Trophoblast cell (in vitro differentiated cells and primary cell): ENCODE measurements around the gene TEN1.

Experiments
- DNase-seq, 2 donors: peaks; one replicate each; pipeline ENCODE4 v3.0.0-alpha.2; 2016
- H2AFZ ChIP-seq: 2 replicates; pipeline ENCODE4 v1.6.1; 2013; ENCODE audit warnings: low read length, moderate library complexity, mild to moderate bottlenecking; ENCODE audit not compliant: insufficient read depth, poor library complexity
- H2AK5ac ChIP-seq: 2 replicates; pipeline ENCODE4 v1.6.1; 2013; ENCODE audit warnings: mild to moderate bottlenecking, low read length
- H2BK120ac ChIP-seq: 2 replicates; pipeline ENCODE4 v1.6.1; 2013; ENCODE audit warnings: low read length, mild to moderate bottlenecking, moderate library complexity; ENCODE audit not compliant: insufficient read depth, poor library complexity
- H2BK12ac ChIP-seq: 2 replicates; pipeline ENCODE4 v1.6.1; 2013; ENCODE audit warnings: mild to moderate bottlenecking, low read length, moderate library complexity
- H2BK5ac ChIP-seq: 2 replicates; pipeline ENCODE4 v1.6.1; 2013; ENCODE audit warnings: low read length, low read depth, moderate library complexity, mild to moderate bottlenecking; ENCODE audit not compliant: poor library complexity
- H3K14ac ChIP-seq: 2 replicates; pipeline ENCODE4 v1.6.1; 2013; ENCODE audit warnings: mild to moderate bottlenecking, low read length
- H3K18ac ChIP-seq: 2 replicates; pipeline ENCODE4 v1.6.1; 2013; ENCODE audit warnings: mild to moderate bottlenecking, low read length
- H3K23ac ChIP-seq: 2 replicates; pipeline ENCODE4 v1.6.1; 2013; ENCODE audit warnings: low read length
- H3K27ac ChIP-seq: 2 replicates; pipeline ENCODE4 v1.5.1; 2013; ENCODE audit warnings: low read depth, mild to moderate bottlenecking, inconsistent platforms, low read length, moderate library complexity
- H3K27me3 ChIP-seq: 2 replicates; pipeline ENCODE4 v1.6.1; 2013; ENCODE audit warnings: inconsistent platforms, mild to moderate bottlenecking, low read length, moderate library complexity; ENCODE audit not compliant: insufficient read depth
- H3K36me3 ChIP-seq, 2 experiments: 1 replicate in 1 of 2; 2 replicates in 1 of 2; pipeline ENCODE4 v1.6.1; 2013; ENCODE audit warnings: low read length in 2 of 2, mild to moderate bottlenecking in 2 of 2, moderate library complexity in 1 of 2; ENCODE audit not compliant: insufficient read depth in 2 of 2, control insufficient read depth in 1 of 2
- H3K4ac ChIP-seq: 2 replicates; pipeline ENCODE4 v1.6.1; 2013; ENCODE audit warnings: low read depth, mild to moderate bottlenecking, low read length, moderate library complexity
- H3K4me1 ChIP-seq, 2 experiments: 1 replicate in 1 of 2; 2 replicates in 1 of 2; pipeline ENCODE4 v1.6.1; 2013; ENCODE audit warnings: low read length in 2 of 2, mild to moderate bottlenecking in 2 of 2, moderate library complexity in 1 of 2; ENCODE audit not compliant: insufficient read depth in 2 of 2, control insufficient read depth in 1 of 2
- H3K4me2 ChIP-seq: 2 replicates; pipeline ENCODE4 v1.6.1; 2013; ENCODE audit warnings: inconsistent platforms, mild to moderate bottlenecking, low read length, moderate library complexity
- H3K4me3 ChIP-seq: 2 replicates; pipeline ENCODE4 v1.5.1; 2013; ENCODE audit warnings: mild to moderate bottlenecking, low read depth, low read length, inconsistent platforms
- H3K79me1 ChIP-seq: one replicate; pipeline ENCODE4 v1.6.1; 2013; ENCODE audit warnings: low read length
- H3K79me2 ChIP-seq: 2 replicates; pipeline ENCODE4 v1.6.1; 2013; ENCODE audit warnings: low read length, mild to moderate bottlenecking; ENCODE audit not compliant: control insufficient read depth, insufficient read depth, poor library complexity
- H3K9ac ChIP-seq: 2 replicates; pipeline ENCODE4 v1.6.1; 2013; ENCODE audit warnings: mild to moderate bottlenecking, low read length
- H3K9me3 ChIP-seq: 2 replicates; pipeline ENCODE4 v1.6.1; 2013; ENCODE audit warnings: low read depth, mild to moderate bottlenecking, control low read depth, inconsistent platforms, low read length; ENCODE audit not compliant: insufficient read depth
- H4K12ac ChIP-seq: 2 replicates; pipeline ENCODE4 v1.6.1; 2013; ENCODE audit warnings: low read depth, mild to moderate bottlenecking, low read length, moderate library complexity
- H4K8ac ChIP-seq: 2 replicates; pipeline ENCODE4 v1.6.1; 2013; ENCODE audit warnings: low read depth, mild to moderate bottlenecking, low read length, moderate library complexity
- H4K91ac ChIP-seq: one replicate; pipeline ENCODE4 v1.6.1; 2013; ENCODE audit warnings: low read depth, mild to moderate bottlenecking, low read length, moderate library complexity
- WGBS: extraction: QIAGEN DNeasy Blood & Tissue Kit; methylation state at CpG from one replicate; pipeline ENCODE4 v1.1.7; 2013; ENCODE audit warnings: missing lambda C conversion rate; ENCODE audit not compliant: insufficient read length, insufficient coverage; ENCODE audit errors: extremely low coverage; 5-methylcytosine and 5-hydroxymethylcytosine counted together

TEN1 gene

DNA sequence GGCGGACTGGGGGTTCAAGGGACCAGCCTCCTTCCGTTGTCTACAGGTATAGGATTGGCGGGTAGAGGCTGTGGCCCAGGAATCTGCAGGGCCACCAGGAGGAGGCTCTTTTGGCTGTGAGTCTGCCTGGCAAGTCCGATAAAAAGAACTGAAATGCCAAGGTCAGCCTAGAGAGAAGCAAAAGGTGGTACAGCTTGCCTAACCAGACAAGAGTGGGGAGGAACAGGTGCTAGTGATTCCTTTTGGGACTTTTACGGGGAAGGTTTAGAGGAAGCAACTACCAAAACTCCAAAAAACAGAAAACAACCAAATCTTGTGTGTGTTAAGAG lies 53.7 kb downstream of the TEN1 start:
- no peak overlapping the region for H4K91ac ChIP-seq
- DNase-seq: no peak
- H3K4me2 ChIP-seq: no peak overlapping the region
- no peak overlapping the region for H4K12ac ChIP-seq
- H2BK5ac ChIP-seq: no peak overlapping the region
- no peak overlapping the region for H3K4me3 ChIP-seq
- H2BK120ac ChIP-seq: no peak overlapping the region
- no peak overlapping the region for H3K9ac ChIP-seq
- H3K79me2 ChIP-seq: no peaks in the 10 kb centered on the region
- H3K4me1 ChIP-seq: peaks cover 0 to 3% of the 10 kb centered on the region in 2 experiments
- H3K27me3 ChIP-seq: no peaks in the 10 kb centered on the region
- H3K4ac ChIP-seq: no peak overlapping the region
- no peak overlapping the region for H4K8ac ChIP-seq
- no peak overlapping the region for H3K27ac ChIP-seq
- WGBS: no CpG with 5 or more reads among the region's 5 CpGs
- no peak overlapping the region for H2BK12ac ChIP-seq
- H3K18ac ChIP-seq: no peak overlapping the region
- H3K36me3 ChIP-seq: no peaks in the 10 kb centered on the region
- H2AK5ac ChIP-seq: no peak overlapping the region
- H3K14ac ChIP-seq: no peak overlapping the region
- no peak overlapping the region for H2AFZ ChIP-seq
- peaks cover 7% of the 10 kb centered on the region for H3K9me3 ChIP-seq
- no peak overlapping the region for H3K23ac ChIP-seq
- no peaks in the 10 kb centered on the region for H3K79me1 ChIP-seq

DNA sequence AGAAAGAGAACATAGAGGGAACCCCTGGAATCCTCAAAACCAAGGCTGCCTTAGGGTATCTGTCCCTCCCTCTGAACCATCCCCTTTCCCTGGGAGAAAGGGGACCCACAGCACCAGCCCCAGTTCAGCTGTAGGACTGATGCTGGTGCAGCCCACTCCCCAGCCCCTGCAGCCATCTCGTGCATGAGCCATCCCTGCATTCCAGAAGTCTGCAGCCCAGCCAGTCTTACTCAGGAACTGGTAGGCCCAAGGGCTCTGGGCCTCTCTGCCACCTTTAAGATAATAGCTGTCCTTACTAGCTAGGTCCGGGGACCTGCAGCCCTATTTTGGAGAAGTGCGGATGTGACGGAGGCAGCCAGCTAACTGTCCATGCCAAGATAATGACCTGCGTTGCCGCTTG lies 54.1 kb downstream of the TEN1 start:
- Histone ChIP-seq H3K14ac (no peak overlapping the region), H2AFZ (no peak overlapping the region), H3K27me3 (no peaks in the 10 kb centered on the region), H2BK120ac (no peak overlapping the region), H3K9me3 (peaks cover 7% of the 10 kb centered on the region), H3K18ac (no peak overlapping the region), H3K23ac (no peak overlapping the region), H2BK5ac (no peak overlapping the region), H3K79me1 (no peaks in the 10 kb centered on the region), H2AK5ac (no peak overlapping the region), H4K12ac (no peak overlapping the region), H2BK12ac (no peak overlapping the region), H3K4me1 (peaks cover 0 to 3% of the 10 kb centered on the region in 2 experiments), H3K36me3 (peaks cover 0 to 1% of the 10 kb centered on the region in 2 experiments), H3K27ac (no peak overlapping the region), H3K4me3 (no peak overlapping the region), H3K4me2 (no peak overlapping the region), H4K91ac (no peak overlapping the region), H3K4ac (no peak overlapping the region), H3K79me2 (no peaks in the 10 kb centered on the region), H4K8ac (no peak overlapping the region), H3K9ac (no peak overlapping the region)
- no CpG with 5 or more reads among the region's 6 CpGs for WGBS
- no peak for DNase-seq

DNA sequence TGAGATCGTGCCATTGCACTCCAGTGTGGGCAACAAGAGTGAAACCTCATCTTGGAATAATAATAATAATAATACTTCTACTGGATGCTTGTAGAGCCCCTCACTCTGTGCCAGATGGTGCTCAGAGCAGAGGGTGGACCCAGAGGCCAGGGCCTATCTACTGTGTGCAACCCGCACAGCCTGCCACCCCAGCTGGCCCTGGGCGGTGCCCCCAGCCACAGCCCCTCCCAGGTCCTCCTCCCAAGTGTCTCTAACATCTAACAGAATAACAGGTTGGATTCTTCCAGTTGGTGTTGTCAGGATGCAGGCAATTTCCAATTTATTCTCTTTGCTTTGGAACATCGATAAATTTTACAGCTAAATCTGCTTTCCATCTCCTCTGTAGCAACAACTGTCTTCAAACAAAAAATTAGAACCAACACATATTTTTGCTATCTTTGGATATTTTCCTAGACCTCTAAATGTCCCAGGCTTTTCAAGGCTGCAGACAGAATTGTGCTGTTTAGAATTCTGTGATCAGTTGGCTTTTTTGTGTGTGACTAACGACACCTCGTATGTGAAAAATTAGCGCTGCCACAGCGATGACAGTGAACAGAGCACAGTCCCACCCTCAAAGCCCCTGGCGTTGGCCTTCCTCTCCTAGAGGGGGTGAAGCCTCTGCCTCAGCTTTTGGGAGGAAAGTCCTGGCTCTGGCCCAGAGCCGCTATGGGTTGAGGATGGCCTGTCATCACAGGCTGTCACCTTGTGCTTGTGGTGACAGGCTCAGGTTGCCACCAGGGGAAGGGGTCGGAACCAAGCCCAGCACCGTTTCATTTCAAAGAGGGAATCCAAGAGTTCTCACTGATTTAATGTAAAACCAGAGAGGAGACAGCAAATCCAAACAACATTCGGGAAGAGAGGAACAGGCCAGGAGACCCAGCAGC lies 55.6 kb downstream of the TEN1 start:
- no peak overlapping the region for H2BK12ac ChIP-seq

DNA sequence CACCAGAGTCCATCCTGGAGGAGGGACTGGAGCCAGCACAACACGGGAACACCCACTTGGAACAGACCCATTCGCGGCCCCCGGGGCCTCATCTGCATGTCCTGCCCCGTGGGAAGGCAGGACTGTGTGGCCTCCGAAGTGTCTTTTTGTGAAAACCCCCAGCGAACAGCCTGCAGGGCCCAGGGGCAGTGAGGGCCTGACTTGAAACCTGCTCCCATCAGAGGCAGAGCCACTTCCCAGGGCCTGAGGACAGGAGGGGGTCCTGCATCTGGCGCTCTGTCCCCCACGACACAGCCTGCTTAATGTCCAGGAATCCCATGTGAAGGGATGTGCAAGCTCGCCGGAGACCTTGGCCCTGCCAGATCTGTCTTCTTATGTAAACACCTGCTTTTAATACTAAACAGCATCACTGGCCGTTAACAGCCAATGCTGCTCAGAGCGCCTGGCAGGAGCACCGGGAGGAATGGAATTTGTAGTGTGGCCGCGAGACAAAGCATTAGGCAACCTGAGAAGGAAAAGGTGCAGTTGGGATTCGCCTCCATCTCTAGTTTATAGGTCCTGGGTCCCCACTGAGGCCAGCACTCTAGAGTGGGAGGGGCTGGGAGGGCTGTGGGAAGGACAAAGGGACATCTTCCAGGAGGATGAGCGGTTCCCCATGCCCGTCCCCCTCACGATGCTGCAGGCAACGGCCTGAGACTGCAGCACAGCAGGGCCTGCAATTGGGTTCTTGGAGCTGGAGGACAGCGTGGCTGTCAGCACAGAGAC lies 57.6 kb downstream of the TEN1 start:
- H3K23ac ChIP-seq: no peak overlapping the region
- H2BK5ac ChIP-seq: no peak overlapping the region
- H3K79me1 ChIP-seq: no peaks in the 10 kb centered on the region
- H3K4me2 ChIP-seq: no peak overlapping the region
- no peak overlapping the region for H3K4me3 ChIP-seq
- H2AFZ ChIP-seq: no peak overlapping the region
- no peak overlapping the region for H2AK5ac ChIP-seq
- no peak overlapping the region for H3K4ac ChIP-seq
- H3K14ac ChIP-seq: no peak overlapping the region
- H3K36me3 ChIP-seq: peaks cover 24 to 32% of the 10 kb centered on the region in 2 experiments
- no peaks in the 10 kb centered on the region for H3K79me2 ChIP-seq
- no peak overlapping the region for H3K9ac ChIP-seq
- DNase-seq: no peak
- H3K27ac ChIP-seq: no peak overlapping the region
- H2BK120ac ChIP-seq: no peak overlapping the region
- peaks cover 7% of the 10 kb centered on the region for H3K9me3 ChIP-seq
- no peak overlapping the region for H4K91ac ChIP-seq
- H4K12ac ChIP-seq: no peak overlapping the region
- H3K4me1 ChIP-seq: no peaks in the 10 kb centered on the region
- no CpG with 5 or more reads among the region's 22 CpGs for WGBS
- H2BK12ac ChIP-seq: no peak overlapping the region
- H4K8ac ChIP-seq: no peak overlapping the region
- no peak overlapping the region for H3K18ac ChIP-seq
- no peaks in the 10 kb centered on the region for H3K27me3 ChIP-seq

More for the DNA sequence above, 55.6 kb downstream of the TEN1 start:
- Histone ChIP-seq H3K18ac (no peak overlapping the region), H2AFZ (no peak overlapping the region), H3K23ac (no peak overlapping the region), H2BK120ac (no peak overlapping the region), H3K9me3 (peaks cover 7% of the 10 kb centered on the region), H2AK5ac (no peak overlapping the region), H3K27ac (no peak overlapping the region), H4K12ac (no peak overlapping the region), H3K4me2 (no peak overlapping the region), H3K79me1 (no peaks in the 10 kb centered on the region), H3K9ac (no peak overlapping the region), H4K91ac (no peak overlapping the region), H3K14ac (no peak overlapping the region), H3K4me3 (no peak overlapping the region), H3K27me3 (no peaks in the 10 kb centered on the region), H3K4ac (no peak overlapping the region), H3K79me2 (no peaks in the 10 kb centered on the region), H4K8ac (no peak overlapping the region), H2BK5ac (no peak overlapping the region), H3K4me1 (peaks cover 0 to 1% of the 10 kb centered on the region in 2 experiments), H3K36me3 (peaks cover 8 to 14% of the 10 kb centered on the region in 2 experiments)
- no CpG with 5 or more reads among the region's 13 CpGs for WGBS
- DNase-seq: no peak
